Parathyroid adenoma (tissue), 2 donors: ENCODE measurements around the gene SORBS1.

Experiments
- H2AFZ ChIP-seq: fragments of 300-600 bp; sonication (generic); one replicate; pipeline ENCODE4 v1.7.0; 2017; ENCODE audit warnings: antibody characterized with exemption, mild to moderate bottlenecking
- H3K27ac ChIP-seq: fragments of 300-600 bp; sonication (generic); one replicate; pipeline ENCODE4 v1.7.0; 2017
- H3K27me3 ChIP-seq: fragments of 300-600 bp; sonication (generic); one replicate; pipeline ENCODE4 v1.7.0; 2017; ENCODE audit warnings: low read length; ENCODE audit not compliant: control insufficient read depth, insufficient read depth
- H3K36me3 ChIP-seq: fragments of 300-600 bp; sonication (generic); one replicate; pipeline ENCODE4 v1.7.0; 2017; ENCODE audit warnings: low read length; ENCODE audit not compliant: control insufficient read depth, insufficient read depth
- H3K4me1 ChIP-seq: fragments of 300-600 bp; sonication (generic); one replicate; pipeline ENCODE4 v1.7.0; 2017; ENCODE audit warnings: control low read depth
- H3K4me2 ChIP-seq: fragments of 300-600 bp; sonication (generic); one replicate; pipeline ENCODE4 v1.7.0; 2017; ENCODE audit warnings: low read length
- H3K4me3 ChIP-seq: fragments of 300-600 bp; sonication (generic); one replicate; pipeline ENCODE4 v1.7.0; 2017; ENCODE audit warnings: low read depth, low read length
- H3K79me2 ChIP-seq: fragments of 300-600 bp; sonication (generic); one replicate; pipeline ENCODE4 v1.7.0; 2017; ENCODE audit warnings: control low read depth
- H3K9ac ChIP-seq: fragments of 300-600 bp; sonication (generic); one replicate; pipeline ENCODE4 v1.7.0; 2017; ENCODE audit warnings: mild to moderate bottlenecking
- H3K9me3 ChIP-seq: fragments of 300-600 bp; sonication (generic); one replicate; pipeline ENCODE4 v1.7.0; 2017; ENCODE audit warnings: low read length; ENCODE audit not compliant: control insufficient read depth
- CTCF ChIP-seq: fragments of 300-600 bp; sonication (generic); IDR thresholded peaks from one replicate; pipeline ENCODE4 v1.7.0; 2017; ENCODE audit warnings: antibody characterized with exemption, mild to moderate bottlenecking
- donor health status: primary hyperparathyroidism.

Gene SORBS1

GRCh38 chr10:95309958-95310357 lies 251.2 kb downstream of the SORBS1 start:
- no peak overlapping the region for H3K27ac ChIP-seq
- H3K4me3 ChIP-seq, result no peak overlapping the region

GRCh38 chr10:95308389-95309302 lies 252.5 kb downstream of the SORBS1 start:
- Histone ChIP-seq H3K4me3 (no peak overlapping the region), H3K27me3 (no peaks in the 10 kb centered on the region), H3K9ac (no peak overlapping the region), H3K4me2 (no peak overlapping the region), H3K27ac (no peak overlapping the region), H3K79me2 (no peaks in the 10 kb centered on the region), H3K36me3 (no peaks in the 10 kb centered on the region), H2AFZ (no peak overlapping the region), H3K9me3 (no peaks in the 10 kb centered on the region), H3K4me1 (no peaks in the 10 kb centered on the region)
- no peak for TF ChIP-seq CTCF

More at GRCh38 chr10:95309958-95310357, 251.2 kb downstream of the SORBS1 start:
- Histone ChIP-seq H3K36me3 (no peaks in the 10 kb centered on the region), H3K27me3 (no peaks in the 10 kb centered on the region), H3K9me3 (no peaks in the 10 kb centered on the region), H2AFZ (no peak overlapping the region), H3K4me1 (no peaks in the 10 kb centered on the region), H3K4me2 (no peak overlapping the region), H3K9ac (no peak overlapping the region), H3K79me2 (no peaks in the 10 kb centered on the region)
- TF ChIP-seq CTCF, result no peak

GRCh38 chr10:95306851-95307250 lies 254.3 kb downstream of the SORBS1 start:
- H3K4me3 ChIP-seq, result no peak overlapping the region
- no peaks in the 10 kb centered on the region for H3K79me2 ChIP-seq
- no peak overlapping the region for H3K27ac ChIP-seq
- no peak for TF ChIP-seq CTCF
- no peaks in the 10 kb centered on the region for H3K9me3 ChIP-seq
- no peak overlapping the region for H2AFZ ChIP-seq
- H3K27me3 ChIP-seq, result no peaks in the 10 kb centered on the region
- no peak overlapping the region for H3K9ac ChIP-seq
- H3K4me2 ChIP-seq, result no peak overlapping the region
- no peaks in the 10 kb centered on the region for H3K36me3 ChIP-seq
- no peaks in the 10 kb centered on the region for H3K4me1 ChIP-seq

- Histone ChIP-seq H3K79me2 (no peaks in the 10 kb centered on the region), H3K4me1 (no peaks in the 10 kb centered on the region), H3K4me2 (no peak overlapping the region), H3K4me3 (no peak overlapping the region), H3K27me3 (no peaks in the 10 kb centered on the region), H3K36me3 (no peaks in the 10 kb centered on the region), H3K9me3 (no peaks in the 10 kb centered on the region), H3K27ac (no peak overlapping the region), H2AFZ (no peak overlapping the region), H3K9ac (no peak overlapping the region)
- no peak for TF ChIP-seq CTCF
Observed at GRCh38 chr10:95306318-95306650, 254.9 kb downstream of the SORBS1 start.
